SK-N-SH (cell line): Measurements from ENCODE around the gene ITIH2. TPM values are rescaled to one million over a fixed set of nuclear protein-coding genes. Genes with fewer than 3 reads are reported as not detected.

Experiments used
- CTCF ChIA-PET: fragments of 300-600, 350-600 bp; formaldehyde crosslinking; extraction: SDS; loops from one replicate; lab custom pipeline; 2021; lab: Yijun Ruan, JAX
- POLR2A ChIA-PET: fragments of 350-600 bp; sonication (Branson Sonifier 250); formaldehyde crosslinking; extraction: SDS; loops from one replicate; lab custom pipeline; 2020; ENCODE audit warnings: antibody characterized with exemption, inconsistent platforms; lab: Yijun Ruan, JAX
- DNase-seq: peaks from one replicate; pipeline ENCODE4 v3.0.0; 2012
- H2AFZ ChIP-seq: fragments of 200-600 bp; sonication (generic); 2 replicates; pipeline ENCODE4 v1.8.1; 2016; ENCODE audit warnings: antibody characterized with exemption, mild to moderate bottlenecking, low read depth
- H3F3A ChIP-seq: fragments of 200-600 bp; sonication (generic); replicated peaks from 2 replicates; pipeline ENCODE3; 2016; ENCODE audit warnings: antibody characterized with exemption, mild to moderate bottlenecking; ENCODE audit not compliant: insufficient read depth
- H3K27ac ChIP-seq, 2 experiments: fragments of 200-500 bp in 1 of 2; fragments of 200-600 bp in 1 of 2; sonication (Bioruptor generic) in 1 of 2; sonication (generic), shearing (Covaris generic) in 1 of 2; 2 replicates each; pipeline versions ENCODE4 v1.5.1 to v1.6.1; 2014 to 2016; ENCODE audit warnings: low read depth in 2 of 2, inconsistent platforms in 1 of 2, low read length in 1 of 2, mild to moderate bottlenecking in 1 of 2, mixed read lengths in 1 of 2
- H3K27me3 ChIP-seq: fragments of 200-600 bp; sonication (generic), shearing (Covaris generic); 2 replicates; pipeline ENCODE4 v1.6.1; 2016; ENCODE audit warnings: mixed run types; ENCODE audit not compliant: insufficient read depth
- H3K36me3 ChIP-seq, 2 experiments: fragments of 200-500 bp in 1 of 2; fragments of 200-600 bp in 1 of 2; sonication (Bioruptor generic) in 1 of 2; sonication (generic) in 1 of 2; replicated peaks in 1 of 2; 2 replicates each; pipeline versions ENCODE3 to v1.5.1; 2014 to 2016; ENCODE audit warnings: low read length in 1 of 2, mild to moderate bottlenecking in 1 of 2; ENCODE audit not compliant: insufficient read depth in 2 of 2, control insufficient read depth in 1 of 2
- H3K4me1 ChIP-seq, 2 experiments: fragments of 200-500 bp in 1 of 2; fragments of 200-600 bp in 1 of 2; sonication (Bioruptor generic) in 1 of 2; sonication (generic), shearing (Covaris generic) in 1 of 2; 2 replicates each; pipeline versions ENCODE4 v1.5.1 to v1.6.1; 2014 to 2016; ENCODE audit warnings: low read depth in 1 of 2, low read length in 1 of 2, mixed run types in 1 of 2; ENCODE audit not compliant: insufficient read depth in 2 of 2, control insufficient read depth in 1 of 2
- H3K4me2 ChIP-seq: fragments of 200-600 bp; sonication (generic), shearing (Covaris generic); 2 replicates; pipeline ENCODE4 v1.6.1; 2017; ENCODE audit warnings: mixed run types
- H3K4me3 ChIP-seq, 2 experiments: fragments of 200-500 bp in 1 of 2; fragments of 200-600 bp in 1 of 2; sonication (Bioruptor generic) in 1 of 2; sonication (generic), shearing (Covaris generic) in 1 of 2; 2 replicates each; pipeline versions ENCODE4 v1.5.1 to v1.8.1; 2014 to 2016; ENCODE audit warnings: low read depth in 2 of 2, inconsistent platforms in 1 of 2, low read length in 1 of 2, mild to moderate bottlenecking in 1 of 2, mixed read lengths in 1 of 2, moderate library complexity in 1 of 2
- H3K79me2 ChIP-seq: fragments of 200-600 bp; sonication (generic); 2 replicates; pipeline ENCODE4 v1.8.1; 2017; ENCODE audit warnings: mild to moderate bottlenecking; ENCODE audit not compliant: insufficient read depth
- H3K9ac ChIP-seq: fragments of 200-600 bp; sonication (generic); 2 replicates; pipeline ENCODE4 v1.6.1; 2017; ENCODE audit warnings: mixed run types
- H3K9me2 ChIP-seq: fragments of 200-600 bp; sonication (generic); 2 replicates; pipeline ENCODE4 v1.6.1; 2017; ENCODE audit warnings: mixed run types
- H3K9me3 ChIP-seq: fragments of 200-600 bp; sonication (generic); 2 replicates; pipeline ENCODE4 v1.6.1; 2017; ENCODE audit warnings: mixed run types, mild to moderate bottlenecking, moderate library complexity
- H4K20me1 ChIP-seq: fragments of 200-600 bp; sonication (generic); 2 replicates; pipeline ENCODE4 v1.6.1; 2017; ENCODE audit warnings: mild to moderate bottlenecking, mixed run types; ENCODE audit not compliant: insufficient read depth
- EP300 ChIP-seq, 2 experiments: IDR thresholded peaks; 2 replicates each; pipeline versions ENCODE4 v1.4.0 to v1.6.1; 2012; ENCODE audit warnings: borderline replicate concordance in 1 of 2, low read depth in 1 of 2, low read length in 1 of 2
- GATA2 ChIP-seq: sonication (generic); formaldehyde crosslinking; IDR thresholded peaks from 2 replicates; pipeline ENCODE4 v1.5.0; 2020; ENCODE audit warnings: mild to moderate bottlenecking, missing genetic modification reagents
- MAX ChIP-seq: IDR thresholded peaks from 2 replicates; pipeline ENCODE4 v1.4.0; 2012; ENCODE audit warnings: low read depth
- MEF2A ChIP-seq: IDR thresholded peaks from 2 replicates; pipeline ENCODE4 v1.4.0; 2012; ENCODE audit warnings: low read depth, borderline replicate concordance
- MXI1 ChIP-seq: IDR thresholded peaks from 2 replicates; pipeline ENCODE4 v1.6.1; 2012; ENCODE audit warnings: mild to moderate bottlenecking, low read depth, low read length, improper control_type of control experiment
- POLR2AphosphoS5 ChIP-seq: IDR thresholded peaks from 2 replicates; pipeline ENCODE4 v1.6.1; 2012; ENCODE audit warnings: low read depth, low read length
- RCOR1 ChIP-seq: fragments of 150-350 bp; IDR thresholded peaks from 2 replicates; pipeline ENCODE4 v1.6.1; 2017; ENCODE audit warnings: antibody characterized with exemption, low read length
- SMC3 ChIP-seq: IDR thresholded peaks from 2 replicates; pipeline ENCODE4 v1.6.1; 2012; ENCODE audit warnings: low read depth, low read length, improper control_type of control experiment
- TEAD4 ChIP-seq: IDR thresholded peaks from 2 replicates; pipeline ENCODE4 v1.4.0; 2012; ENCODE audit warnings: mild to moderate bottlenecking, borderline replicate concordance; ENCODE audit not compliant: insufficient read depth
- YY1 ChIP-seq: IDR thresholded peaks from 2 replicates; pipeline ENCODE4 v1.4.0; 2012; ENCODE audit warnings: low read depth, mild to moderate bottlenecking
- WGBS: methylation state at CpG from one replicate; pipeline ENCODE4 v1.1.6; 2017; ENCODE audit warnings: low lambda C conversion rate; 5-methylcytosine and 5-hydroxymethylcytosine counted together
- polyA plus RNA-seq, 3 experiments: library from polyadenylated mRNA; depleted of rRNA; stranded (reverse); fragments of >200 nt; gene quantifications; 2 replicates each; pipeline ENCODE4 v1.2.3, GENCODE V29; 2012
- TF ChIP-seq, protein P1 (sequence below): IDR thresholded peaks from 2 replicates; pipeline ENCODE4 v1.4.0; 2012; ENCODE audit warnings: low read depth, borderline replicate concordance
- TF ChIP-seq, protein P2 (sequence below): fragments of 200-600 bp; sonication (generic); IDR thresholded peaks from 2 replicates; pipeline ENCODE4 v1.6.1; 2017; ENCODE audit warnings: antibody characterized with exemption, mild to moderate bottlenecking, moderate library complexity
- TF ChIP-seq, protein P3 (sequence below): IDR thresholded peaks from 2 replicates; pipeline ENCODE4; 2012

The ITIH2 gene
- polyA plus RNA-seq, 1 of the 3 experiments (the other 2 are of a cell fraction): not detected

DNA sequence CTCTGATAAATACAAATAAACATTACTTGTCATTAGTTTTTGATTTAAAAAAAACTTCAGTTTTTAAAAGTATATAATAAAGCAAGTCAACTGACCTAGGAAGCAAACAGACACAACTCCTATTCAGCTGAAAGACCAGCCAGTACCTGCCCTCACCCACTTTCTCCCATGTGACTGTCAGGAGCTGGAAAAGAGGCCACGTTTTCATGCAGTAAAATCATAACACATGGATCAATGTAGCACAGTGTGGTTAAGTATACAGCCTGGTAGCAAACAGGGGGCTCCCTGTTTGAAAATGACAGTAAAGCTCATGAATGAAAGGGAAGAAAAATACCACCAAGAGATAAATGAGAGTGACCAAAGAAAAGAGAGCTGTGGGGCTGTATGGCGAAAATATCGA, 63.1 kb downstream of the ITIH2 start:
- no peaks in the 10 kb centered on the region for H3K79me2 ChIP-seq
- no peaks in the 10 kb centered on the region for H3K9me3 ChIP-seq
- no peaks in the 10 kb centered on the region for H3K9me2 ChIP-seq
- no peaks in the 10 kb centered on the region for H3F3A ChIP-seq
- H3K4me1 ChIP-seq: no peaks in the 10 kb centered on the region
- TF ChIP-seq YY1: no peak
- no peak for TF ChIP-seq EP300 (IDR thresholded peaks at IDR 0.05; ENCODE audit: borderline replicate concordance in 1 of 2, low read depth in 1 of 2, low read length in 1 of 2)
- TF ChIP-seq MAX: no peak
- no peak for TF ChIP-seq GATA2 (CRISPR knock-in tag)
- no peak for TF ChIP-seq MEF2A
- TF ChIP-seq, protein P1, sequence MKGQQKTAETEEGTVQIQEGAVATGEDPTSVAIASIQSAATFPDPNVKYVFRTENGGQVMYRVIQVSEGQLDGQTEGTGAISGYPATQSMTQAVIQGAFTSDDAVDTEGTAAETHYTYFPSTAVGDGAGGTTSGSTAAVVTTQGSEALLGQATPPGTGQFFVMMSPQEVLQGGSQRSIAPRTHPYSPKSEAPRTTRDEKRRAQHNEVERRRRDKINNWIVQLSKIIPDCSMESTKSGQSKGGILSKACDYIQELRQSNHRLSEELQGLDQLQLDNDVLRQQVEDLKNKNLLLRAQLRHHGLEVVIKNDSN: no peak
- TF ChIP-seq, protein P2, sequence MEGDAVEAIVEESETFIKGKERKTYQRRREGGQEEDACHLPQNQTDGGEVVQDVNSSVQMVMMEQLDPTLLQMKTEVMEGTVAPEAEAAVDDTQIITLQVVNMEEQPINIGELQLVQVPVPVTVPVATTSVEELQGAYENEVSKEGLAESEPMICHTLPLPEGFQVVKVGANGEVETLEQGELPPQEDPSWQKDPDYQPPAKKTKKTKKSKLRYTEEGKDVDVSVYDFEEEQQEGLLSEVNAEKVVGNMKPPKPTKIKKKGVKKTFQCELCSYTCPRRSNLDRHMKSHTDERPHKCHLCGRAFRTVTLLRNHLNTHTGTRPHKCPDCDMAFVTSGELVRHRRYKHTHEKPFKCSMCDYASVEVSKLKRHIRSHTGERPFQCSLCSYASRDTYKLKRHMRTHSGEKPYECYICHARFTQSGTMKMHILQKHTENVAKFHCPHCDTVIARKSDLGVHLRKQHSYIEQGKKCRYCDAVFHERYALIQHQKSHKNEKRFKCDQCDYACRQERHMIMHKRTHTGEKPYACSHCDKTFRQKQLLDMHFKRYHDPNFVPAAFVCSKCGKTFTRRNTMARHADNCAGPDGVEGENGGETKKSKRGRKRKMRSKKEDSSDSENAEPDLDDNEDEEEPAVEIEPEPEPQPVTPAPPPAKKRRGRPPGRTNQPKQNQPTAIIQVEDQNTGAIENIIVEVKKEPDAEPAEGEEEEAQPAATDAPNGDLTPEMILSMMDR: no peak
- no peak for TF ChIP-seq SMC3
- no peak for TF ChIP-seq POLR2AphosphoS5
- TF ChIP-seq RCOR1: no peak
- TF ChIP-seq, all 33 proteins: peak for 0
- H3K9ac ChIP-seq: no peak overlapping the region
- 97% methylated on average over 3 of the region's 3 CpGs for WGBS
- H3K4me3 ChIP-seq: no peak overlapping the region
- CTCF ChIA-PET: interaction anchor here (0.6 to 0.7 kb wide), 2 partner anchors 1358 to 1362 kb away, joined by 3 read pairs; no protein-coding TSS in a partner anchor
- no peaks in the 10 kb centered on the region for H4K20me1 ChIP-seq
- no peak for DNase-seq
- H2AFZ ChIP-seq: no peak overlapping the region
- H3K4me2 ChIP-seq: no peak overlapping the region
- peaks cover 69 to 79% of the 10 kb centered on the region in 2 experiments for H3K36me3 ChIP-seq
- POLR2A ChIA-PET: no interaction called here
- no peak overlapping the region for H3K27ac ChIP-seq
- no peaks in the 10 kb centered on the region for H3K27me3 ChIP-seq

DNA sequence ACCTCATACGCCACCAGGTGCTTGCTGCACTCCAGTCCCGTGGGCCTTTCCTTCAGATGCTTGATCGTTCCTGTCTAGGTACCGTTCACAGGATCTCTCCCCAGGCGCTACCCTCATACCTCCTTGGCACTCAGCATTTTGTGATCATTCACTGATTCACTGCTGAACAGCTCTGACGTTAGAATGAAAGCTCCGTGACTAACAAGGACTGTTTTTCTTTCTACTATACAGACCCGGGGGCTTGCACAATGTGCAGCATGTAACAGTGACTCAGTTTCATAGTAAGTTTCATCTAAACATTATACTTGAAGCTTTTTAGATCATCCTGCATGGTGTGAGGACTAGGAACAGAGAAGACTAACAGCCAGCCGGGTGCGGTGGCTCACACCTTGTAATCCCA, 64.1 kb downstream of the ITIH2 start:
- ChIA-PET CTCF (interaction anchor here (1.1 kb wide), 1 partner anchor 11 kb away, joined by 3 read pairs; no protein-coding TSS in a partner anchor), POLR2A (no interaction called here)
- no peaks in the 10 kb centered on the region for H3K9me2 ChIP-seq
- TF ChIP-seq MXI1: no peak
- TF ChIP-seq, protein P3, sequence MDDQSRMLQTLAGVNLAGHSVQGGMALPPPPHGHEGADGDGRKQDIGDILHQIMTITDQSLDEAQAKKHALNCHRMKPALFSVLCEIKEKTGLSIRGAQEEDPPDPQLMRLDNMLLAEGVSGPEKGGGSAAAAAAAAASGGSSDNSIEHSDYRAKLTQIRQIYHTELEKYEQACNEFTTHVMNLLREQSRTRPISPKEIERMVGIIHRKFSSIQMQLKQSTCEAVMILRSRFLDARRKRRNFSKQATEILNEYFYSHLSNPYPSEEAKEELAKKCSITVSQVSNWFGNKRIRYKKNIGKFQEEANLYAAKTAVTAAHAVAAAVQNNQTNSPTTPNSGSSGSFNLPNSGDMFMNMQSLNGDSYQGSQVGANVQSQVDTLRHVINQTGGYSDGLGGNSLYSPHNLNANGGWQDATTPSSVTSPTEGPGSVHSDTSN: no peak
- no peak for TF ChIP-seq TEAD4
- peaks cover 68 to 71% of the 10 kb centered on the region in 2 experiments for H3K36me3 ChIP-seq
- no peaks in the 10 kb centered on the region for H3K9me3 ChIP-seq
- H3K9ac ChIP-seq: no peak overlapping the region
- no peaks in the 10 kb centered on the region for H3K27me3 ChIP-seq
- H2AFZ ChIP-seq: no peak overlapping the region
- no peak for DNase-seq
- no peaks in the 10 kb centered on the region for H3F3A ChIP-seq
- no peak overlapping the region for H3K4me2 ChIP-seq
- 99% methylated on average over 10 of the region's 10 CpGs for WGBS
- H4K20me1 ChIP-seq: no peaks in the 10 kb centered on the region
- H3K27ac ChIP-seq: no peak overlapping the region
- H3K4me1 ChIP-seq: no peaks in the 10 kb centered on the region
- no peaks in the 10 kb centered on the region for H3K79me2 ChIP-seq
- H3K4me3 ChIP-seq: no peak overlapping the region
